HG03521 (cell line): ENCODE data around the gene PRDM15.

ENCODE experiments used
- ATAC-seq: cut with Tn5 transposase; IDR thresholded peaks from one replicate; pipeline ENCODE4 v1.9.1; 2021; ENCODE audit warnings: mild to moderate bottlenecking, moderate library complexity; ENCODE audit not compliant: unreplicated experiment

The PRDM15 gene

DNA sequence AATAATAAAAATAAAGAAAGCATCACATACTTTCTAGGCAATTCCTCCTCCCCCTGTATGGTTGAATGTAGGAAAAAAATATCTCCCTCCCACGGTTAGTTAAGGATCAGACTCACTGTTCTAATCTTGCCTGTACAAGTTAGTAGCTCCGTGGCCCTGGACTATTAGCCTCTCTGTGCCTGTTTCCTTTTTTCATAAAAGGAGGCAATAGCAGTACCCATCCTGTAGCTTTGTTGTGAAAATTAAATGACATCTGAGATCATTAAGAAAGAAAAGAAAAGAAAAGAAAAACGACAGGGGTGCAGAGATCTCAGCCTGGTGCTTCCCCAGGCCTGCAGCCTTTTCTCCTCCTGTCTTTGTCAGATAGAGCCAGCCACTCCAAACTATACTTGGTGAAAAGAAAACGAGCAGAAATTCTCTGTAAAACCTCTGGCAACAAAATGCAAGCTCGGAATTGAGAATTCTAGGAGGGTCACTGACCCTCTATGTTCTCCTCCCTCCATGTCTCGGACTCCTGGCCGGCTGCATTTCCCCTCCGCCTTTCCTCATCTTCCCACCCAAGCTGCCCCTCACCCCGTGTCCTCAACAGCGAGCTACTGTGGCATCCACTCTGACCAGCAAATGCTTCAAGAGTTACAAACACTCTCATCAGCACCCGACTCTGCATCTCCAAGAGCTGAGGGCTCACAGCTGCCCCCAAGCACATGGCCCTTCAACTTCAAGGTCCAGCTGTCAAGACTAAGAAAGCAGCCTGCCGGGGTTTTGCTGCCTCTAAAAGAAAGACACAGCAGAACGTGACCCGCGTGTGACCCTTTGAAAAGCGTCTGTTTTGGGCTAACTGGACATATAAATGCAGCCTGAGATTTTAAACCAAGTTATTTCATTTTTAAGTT, 125.9 kb downstream of the PRDM15 start:
- no peak for ATAC-seq

DNA sequence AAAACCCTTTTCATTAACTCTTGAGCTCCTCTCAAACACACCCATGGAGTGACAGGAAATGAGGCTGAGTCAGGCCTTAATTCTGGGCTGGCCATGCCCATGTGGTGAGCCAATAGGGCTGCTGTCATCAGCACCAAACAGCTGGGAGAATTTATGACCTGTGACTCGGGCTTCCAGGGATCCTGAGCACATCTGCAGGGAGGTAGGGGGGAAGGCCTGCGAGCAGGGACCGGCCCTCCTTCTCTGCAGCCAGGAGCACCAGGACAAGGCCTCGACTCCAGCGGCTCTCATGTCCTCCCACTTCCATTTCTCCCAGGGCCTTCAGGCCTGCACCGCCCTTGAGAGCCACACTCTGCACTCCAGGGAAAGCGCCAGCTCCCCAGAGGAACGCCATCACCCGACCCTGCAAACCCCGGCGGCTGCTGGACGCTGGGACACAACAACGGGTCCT, 126.9 kb downstream of the PRDM15 start:
- ATAC-seq = no peak

DNA sequence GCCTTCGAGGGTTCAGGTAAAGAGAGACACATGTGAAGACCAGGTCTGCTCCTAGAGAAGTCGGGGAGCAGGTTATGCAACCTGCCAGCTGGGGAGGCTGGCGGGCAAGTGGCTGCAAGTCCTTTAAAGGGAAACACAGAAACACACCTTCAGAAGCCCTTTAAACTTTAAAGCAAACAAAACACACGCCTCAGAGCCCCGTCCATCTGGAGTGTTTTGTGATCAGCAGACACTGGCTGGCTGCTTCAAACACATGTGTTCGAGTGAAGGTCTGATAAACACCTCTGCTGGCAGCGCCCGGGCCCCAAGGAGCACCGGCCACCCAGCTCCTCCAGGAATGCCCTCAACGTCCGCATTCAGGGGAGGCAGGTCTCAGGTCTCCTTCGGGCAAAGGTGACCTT, 127.5 kb downstream of the PRDM15 start:
- no peak for ATAC-seq

DNA sequence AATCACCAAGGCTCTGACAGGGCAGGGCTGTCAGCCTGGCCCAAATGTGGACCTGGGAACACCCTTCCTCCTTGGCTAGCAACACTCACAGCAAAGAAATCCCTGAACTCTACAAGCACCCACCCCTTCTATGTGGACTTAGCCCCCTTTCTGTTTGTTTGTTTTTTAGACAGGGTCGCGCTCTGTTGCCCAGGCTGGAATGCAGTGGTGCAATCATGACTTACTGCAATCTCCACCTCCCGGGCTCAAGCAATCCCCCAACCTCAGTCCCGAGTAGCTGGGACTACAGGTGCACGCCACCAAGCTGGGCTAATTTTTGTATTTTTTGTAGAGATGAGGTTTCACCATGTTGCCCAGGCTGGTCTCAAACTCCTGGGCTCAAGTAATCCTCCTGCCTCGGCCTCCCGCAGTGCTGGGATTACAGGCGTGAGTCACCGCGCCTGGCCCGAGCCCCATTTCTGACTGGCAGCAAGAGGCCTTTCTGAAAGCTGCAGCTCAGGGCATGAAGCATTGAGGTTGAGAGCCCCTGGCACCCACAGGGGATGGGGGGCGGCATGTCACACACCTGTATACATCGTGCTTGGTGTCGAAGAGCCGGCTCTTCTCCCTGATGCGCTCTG, 128.5 kb downstream of the PRDM15 start:
- ATAC-seq = no peak

DNA sequence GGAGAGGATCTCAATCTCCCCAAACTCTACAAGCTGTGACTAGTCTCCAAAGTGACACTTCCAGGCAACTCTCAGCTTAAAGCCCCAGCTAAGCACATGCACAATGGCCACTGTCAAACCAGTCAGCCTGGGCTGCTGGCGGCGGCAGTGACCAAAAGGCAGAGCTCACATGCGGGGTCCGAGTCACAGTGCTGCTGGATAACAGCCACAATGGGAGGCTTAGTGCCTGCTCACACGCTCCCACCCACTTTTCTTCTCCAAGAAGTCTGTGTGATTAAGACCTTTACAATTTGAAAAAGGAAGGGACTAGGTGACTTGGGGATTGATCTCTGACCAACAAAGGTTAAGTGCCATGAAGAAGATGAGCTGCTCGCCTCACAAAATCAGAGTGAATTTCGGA, 129.1 kb downstream of the PRDM15 start:
- no peak for ATAC-seq

DNA sequence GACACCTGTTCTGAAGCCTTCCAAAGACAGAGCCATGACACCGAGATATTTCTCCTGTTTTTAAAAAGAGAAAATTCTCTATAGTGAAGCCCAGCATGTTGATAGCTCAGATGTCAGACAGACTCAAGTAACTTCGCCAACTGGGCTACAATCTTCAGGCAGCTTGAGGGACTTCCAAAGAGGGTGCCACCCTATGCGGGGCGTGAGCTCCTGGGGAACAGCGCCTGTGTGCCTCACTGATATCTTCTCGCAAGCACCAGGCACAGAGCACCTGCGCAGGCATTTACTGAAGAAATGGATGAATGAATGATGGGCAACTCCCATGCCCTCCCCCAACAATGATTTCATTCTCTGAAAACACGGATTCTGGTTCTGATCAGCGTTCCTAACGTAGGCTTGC, 129.9 kb downstream of the PRDM15 start:
- no peak for ATAC-seq
